ENCODE measurements around the gene SIRT7. TPM values are rescaled to one million over a fixed set of nuclear protein-coding genes. Genes with fewer than 3 reads are reported as not detected.

The SIRT7 gene
- total RNA-seq, 4 donors from 2014 or later, result 32.0 to 44.6 (median 38.0) TPM

DNA sequence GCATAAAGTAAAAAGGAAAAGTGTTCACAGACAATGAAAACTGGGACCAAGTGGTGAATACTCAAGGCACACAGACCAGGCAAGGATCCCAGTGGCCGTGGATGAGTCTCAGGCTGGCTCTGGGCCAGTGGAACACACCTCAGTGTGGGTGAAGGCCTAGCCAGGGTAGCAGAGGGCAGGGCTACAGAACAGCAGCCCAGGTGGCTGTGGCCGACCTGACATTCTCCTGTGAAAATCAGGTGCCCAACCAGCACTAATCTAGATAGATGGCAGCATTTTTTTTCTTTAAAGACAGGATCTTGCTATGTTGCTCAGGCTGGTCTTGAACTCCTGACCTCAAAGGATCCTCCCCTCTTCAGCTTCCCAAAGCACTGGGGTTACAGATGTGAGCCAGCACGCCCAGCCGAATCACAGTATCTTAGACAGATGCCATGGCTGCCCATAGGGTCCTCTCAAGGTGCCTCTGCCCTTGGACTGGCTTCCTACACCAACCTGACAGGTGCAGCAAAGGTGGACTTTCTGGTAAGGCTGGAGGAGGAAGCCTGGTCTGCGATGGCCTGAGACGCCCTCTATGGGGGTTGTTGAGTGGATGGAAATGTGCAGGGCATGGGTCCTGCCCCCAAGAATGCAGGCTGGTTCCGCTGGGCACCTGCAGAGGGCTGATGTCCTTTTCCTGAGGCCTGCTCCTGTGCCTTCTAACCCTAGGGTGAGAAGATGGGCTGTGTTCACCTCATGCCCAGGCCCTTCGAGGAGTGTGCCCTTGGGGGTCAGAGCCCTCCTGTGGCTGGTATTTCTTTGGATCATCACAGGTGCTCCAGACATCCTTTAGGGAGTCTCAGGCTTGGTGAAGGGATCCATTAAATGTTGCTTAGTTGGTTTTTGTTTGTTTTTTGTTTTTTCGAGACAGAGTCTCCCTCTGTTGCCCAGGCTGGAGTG is 53.9 kb downstream of the SIRT7 start:
- no peak overlapping the region for H3K4me3 ChIP-seq (ENCODE audit: low read depth, poor library complexity, severe bottlenecking)
- no peak for DNase-seq (ENCODE audit: low spot score in 2 of 2)
- intact Hi-C loops (cut with DNase I; ENCODE audit: low total_unique reads), result no loop called here
- WGBS, 2 donors, result 72 to 86% methylated on average over 9 of the region's 9 CpGs
- TF ChIP-seq, protein P1, sequence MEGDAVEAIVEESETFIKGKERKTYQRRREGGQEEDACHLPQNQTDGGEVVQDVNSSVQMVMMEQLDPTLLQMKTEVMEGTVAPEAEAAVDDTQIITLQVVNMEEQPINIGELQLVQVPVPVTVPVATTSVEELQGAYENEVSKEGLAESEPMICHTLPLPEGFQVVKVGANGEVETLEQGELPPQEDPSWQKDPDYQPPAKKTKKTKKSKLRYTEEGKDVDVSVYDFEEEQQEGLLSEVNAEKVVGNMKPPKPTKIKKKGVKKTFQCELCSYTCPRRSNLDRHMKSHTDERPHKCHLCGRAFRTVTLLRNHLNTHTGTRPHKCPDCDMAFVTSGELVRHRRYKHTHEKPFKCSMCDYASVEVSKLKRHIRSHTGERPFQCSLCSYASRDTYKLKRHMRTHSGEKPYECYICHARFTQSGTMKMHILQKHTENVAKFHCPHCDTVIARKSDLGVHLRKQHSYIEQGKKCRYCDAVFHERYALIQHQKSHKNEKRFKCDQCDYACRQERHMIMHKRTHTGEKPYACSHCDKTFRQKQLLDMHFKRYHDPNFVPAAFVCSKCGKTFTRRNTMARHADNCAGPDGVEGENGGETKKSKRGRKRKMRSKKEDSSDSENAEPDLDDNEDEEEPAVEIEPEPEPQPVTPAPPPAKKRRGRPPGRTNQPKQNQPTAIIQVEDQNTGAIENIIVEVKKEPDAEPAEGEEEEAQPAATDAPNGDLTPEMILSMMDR (IDR thresholded peaks at IDR 0.05), result no peak
- no peak for TF ChIP-seq POLR2A (IDR thresholded peaks at IDR 0.05)

GRCh38 chr17:81863123-81863675 is 54.8 kb downstream of the SIRT7 start:
- no peak overlapping the region for H3K4me3 ChIP-seq (ENCODE audit: low read depth, poor library complexity, severe bottlenecking)
- no peak for DNase-seq (ENCODE audit: low spot score in 2 of 2)
- TF ChIP-seq POLR2A (IDR thresholded peaks at IDR 0.05), result no peak
- TF ChIP-seq, protein P1 (IDR thresholded peaks at IDR 0.05), result no peak
- WGBS, 2 donors, result 71 to 79% methylated on average over 6 of the region's 6 CpGs
- intact Hi-C loops (cut with DNase I; ENCODE audit: low total_unique reads), result no loop called here

Other genes with a start within 250 kb of the SIRT7 start
- gene ARL16, start 234.4 kb downstream of the SIRT7 start, total RNA-seq, result 10 to 100 TPM; 29.2 to 45.1 (median 36.2) TPM
- gene HGS, start 234.2 kb downstream of the SIRT7 start, total RNA-seq, result 100 to 1,000 TPM in 1 of 4 donors, 10 to 100 TPM in 3; 87.0 to 160 (median 92.1) TPM
- gene MRPL12, start 214.8 kb downstream of the SIRT7 start, total RNA-seq, result 10 to 100 TPM; 39.5 to 64.0 (median 43.1) TPM
- gene SLC25A10, start 205.9 kb downstream of the SIRT7 start, total RNA-seq, result 10 to 100 TPM; 23.4 to 30.6 (median 25.9) TPM
- gene GCGR, start 114.0 kb downstream of the SIRT7 start, total RNA-seq, result under 1 TPM; 0.16 to 0.71 (median 0.47) TPM
- 10 to 100 TPM; 21.6 to 41.0 (median 28.8) TPM for gene MCRIP1, start 84.9 kb downstream of the SIRT7 start, total RNA-seq
- gene PPP1R27, start 83.1 kb downstream of the SIRT7 start, total RNA-seq, result under 1 TPM in 1 of 4 donors, not detected in 3; 0.36 TPM
- gene P4HB, start 57.6 kb downstream of the SIRT7 start, total RNA-seq, result 100 to 1,000 TPM; 685 to 999 (median 839) TPM
- 100 to 1,000 TPM; 144 to 280 (median 201) TPM for gene ARHGDIA, start 46.8 kb downstream of the SIRT7 start, total RNA-seq
- gene ALYREF, start 26.6 kb downstream of the SIRT7 start, total RNA-seq, result 100 to 1,000 TPM in 1 of 4 donors, 10 to 100 TPM in 3; 69.4 to 116 (median 79.7) TPM
- 100 to 1,000 TPM in 2 of 4 donors, 10 to 100 TPM in 2; 92.3 to 152 (median 107) TPM for gene ANAPC11, start 26.5 kb downstream of the SIRT7 start, total RNA-seq
- gene NPB, start 15.9 kb downstream of the SIRT7 start, total RNA-seq, result 1 to 10 TPM in 2 of 4 donors, under 1 TPM in 1, not detected in 1; 0.71 to 3.3 (median 2.0) TPM
- gene PCYT2, start 6.8 kb downstream of the SIRT7 start, total RNA-seq, result 10 to 100 TPM; 16.2 to 37.0 (median 25.3) TPM
- 10 to 100 TPM; 17.4 to 23.2 (median 19.7) TPM for gene MAFG, start 9.6 kb upstream of the SIRT7 start, total RNA-seq
- 10 to 100 TPM in 1 of 4 donors, 1 to 10 TPM in 3; 4.2 to 13.5 (median 8.3) TPM for gene PYCR1, start 19.1 kb upstream of the SIRT7 start, total RNA-seq
- gene MYADML2, start 29.1 kb upstream of the SIRT7 start, total RNA-seq, result not detected
- 1 to 10 TPM in 3 of 4 donors, under 1 TPM in 1; 0.89 to 3.5 (median 2.1) TPM for gene NOTUM, start 43.0 kb upstream of the SIRT7 start, total RNA-seq
- 10 to 100 TPM; 24.0 to 31.5 (median 27.4) TPM for gene ASPSCR1, start 59.5 kb upstream of the SIRT7 start, total RNA-seq
- 10 to 100 TPM; 64.8 to 79.7 (median 71.2) TPM for gene CENPX, start 104.7 kb upstream of the SIRT7 start, total RNA-seq
- 10 to 100 TPM; 16.7 to 18.3 (median 17.6) TPM for gene LRRC45, start 105.1 kb upstream of the SIRT7 start, total RNA-seq
- gene RAC3, start 113.5 kb upstream of the SIRT7 start, total RNA-seq, result 10 to 100 TPM in 2 of 4 donors, 1 to 10 TPM in 2; 8.2 to 16.8 (median 10.0) TPM
- gene DCXR, start 119.5 kb upstream of the SIRT7 start, total RNA-seq, result 100 to 1,000 TPM; 124 to 199 (median 149) TPM
- 10 to 100 TPM; 44.8 to 83.7 (median 50.9) TPM for gene RFNG, start 133.6 kb upstream of the SIRT7 start, total RNA-seq
- 10 to 100 TPM; 57.2 to 99.3 (median 79.1) TPM for gene GPS1, start 133.7 kb upstream of the SIRT7 start, total RNA-seq
- gene DUS1L, start 147.6 kb upstream of the SIRT7 start, total RNA-seq, result 100 to 1,000 TPM in 1 of 4 donors, 10 to 100 TPM in 3; 65.8 to 113 (median 89.8) TPM
- gene FASN, start 180.1 kb upstream of the SIRT7 start, total RNA-seq, result 100 to 1,000 TPM; 141 to 424 (median 233) TPM

Data from lower leg skin (tissue), 4 donors.